Fibroblast of skin of left biceps (primary cell): ENCODE measurements around the gene DNAH11.
A peak's percentile ranks its signal among the peaks of the same experiment; 100 is the strongest.
"Not testable (repeated sequence)": the region's sequence is repeated elsewhere in the genome, so short reads cannot be mapped to it uniquely, and the experiment has no call there.

Source experiments
- DNase-seq, 2 experiments: peaks; one replicate each; pipeline ENCODE4 v3.0.0-alpha.2; 2013; ENCODE audit warnings: low read depth in 2 of 2

Gene DNAH11, protein sequence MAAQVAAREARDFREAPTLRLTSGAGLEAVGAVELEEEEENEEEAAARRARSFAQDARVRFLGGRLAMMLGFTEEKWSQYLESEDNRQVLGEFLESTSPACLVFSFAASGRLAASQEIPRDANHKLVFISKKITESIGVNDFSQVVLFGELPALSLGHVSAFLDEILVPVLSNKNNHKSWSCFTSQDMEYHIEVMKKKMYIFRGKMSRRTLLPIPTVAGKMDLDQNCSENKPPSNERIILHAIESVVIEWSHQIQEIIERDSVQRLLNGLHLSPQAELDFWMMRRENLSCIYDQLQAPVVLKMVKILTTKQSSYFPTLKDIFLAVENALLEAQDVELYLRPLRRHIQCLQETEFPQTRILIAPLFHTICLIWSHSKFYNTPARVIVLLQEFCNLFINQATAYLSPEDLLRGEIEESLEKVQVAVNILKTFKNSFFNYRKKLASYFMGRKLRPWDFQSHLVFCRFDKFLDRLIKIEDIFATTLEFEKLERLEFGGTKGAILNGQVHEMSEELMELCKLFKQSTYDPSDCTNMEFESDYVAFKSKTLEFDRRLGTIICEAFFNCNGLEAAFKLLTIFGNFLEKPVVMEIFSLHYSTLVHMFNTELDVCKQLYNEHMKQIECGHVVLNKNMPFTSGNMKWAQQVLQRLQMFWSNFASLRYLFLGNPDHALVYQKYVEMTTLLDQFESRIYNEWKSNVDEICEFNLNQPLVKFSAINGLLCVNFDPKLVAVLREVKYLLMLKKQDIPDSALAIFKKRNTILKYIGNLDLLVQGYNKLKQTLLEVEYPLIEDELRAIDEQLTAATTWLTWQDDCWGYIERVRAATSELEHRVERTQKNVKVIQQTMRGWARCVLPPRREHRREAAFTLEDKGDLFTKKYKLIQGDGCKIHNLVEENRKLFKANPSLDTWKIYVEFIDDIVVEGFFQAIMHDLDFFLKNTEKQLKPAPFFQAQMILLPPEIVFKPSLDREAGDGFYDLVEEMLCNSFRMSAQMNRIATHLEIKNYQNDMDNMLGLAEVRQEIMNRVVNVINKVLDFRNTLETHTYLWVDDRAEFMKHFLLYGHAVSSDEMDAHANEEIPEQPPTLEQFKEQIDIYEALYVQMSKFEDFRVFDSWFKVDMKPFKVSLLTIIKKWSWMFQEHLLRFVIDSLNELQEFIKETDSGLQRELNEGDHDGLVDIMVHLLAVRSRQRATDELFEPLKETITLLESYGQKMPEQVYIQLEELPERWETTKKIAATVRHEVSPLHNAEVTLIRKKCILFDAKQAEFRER (N-terminal part only)

DNA sequence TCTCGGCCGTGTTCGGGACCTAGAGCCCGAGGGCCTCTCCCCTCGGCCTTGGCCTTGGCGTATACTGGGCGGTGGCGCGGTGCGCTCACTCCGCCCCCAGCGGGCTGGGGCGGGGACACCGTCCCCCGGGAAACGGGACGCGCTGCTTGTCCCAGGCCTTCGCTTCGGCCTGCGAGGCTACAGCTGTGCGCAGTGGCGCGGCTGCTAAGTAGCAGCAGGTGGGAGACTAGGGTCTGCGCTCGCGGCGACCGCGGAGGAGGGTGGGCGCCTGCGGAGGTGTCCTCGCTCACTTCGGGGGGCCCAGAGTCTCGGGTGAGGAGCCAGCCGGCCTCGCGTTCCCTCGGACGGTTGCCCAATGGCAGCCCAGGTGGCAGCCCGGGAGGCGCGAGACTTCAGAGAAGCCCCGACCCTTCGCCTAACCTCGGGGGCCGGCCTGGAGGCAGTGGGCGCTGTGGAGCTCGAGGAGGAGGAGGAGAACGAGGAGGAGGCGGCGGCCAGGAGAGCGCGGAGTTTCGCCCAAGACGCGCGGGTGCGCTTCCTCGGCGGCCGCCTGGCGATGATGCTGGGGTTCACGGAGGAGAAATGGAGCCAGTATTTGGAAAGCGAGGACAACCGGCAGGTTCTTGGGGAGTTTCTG, at the start of gene DNAH11:
Gene DNAH11 (plus strand): TSS at position 149 of the 637 bp plus-strand sequence. CDS start 207 bp downstream, at position 356.
- no peak for DNase-seq

DNA sequence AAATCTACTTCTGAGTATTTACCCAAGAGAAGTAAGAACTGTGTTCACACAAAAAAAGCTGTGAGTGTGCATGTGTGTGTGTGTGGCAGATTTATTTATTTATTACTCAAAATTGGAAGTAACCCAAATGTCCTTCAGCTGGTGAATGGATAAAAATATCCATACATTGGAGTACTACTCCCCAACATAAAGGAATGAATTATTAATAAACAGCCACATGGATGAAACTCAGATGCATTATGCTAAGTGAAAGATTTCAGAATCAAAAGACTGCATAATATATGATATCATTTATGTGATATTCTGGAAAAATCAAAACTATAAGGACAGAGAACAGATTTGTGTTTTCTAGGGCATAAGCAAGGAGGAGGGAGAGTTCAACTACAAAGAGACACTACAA, 47.1 kb upstream of the DNAH11 start:
- DNase-seq = no peak

DNA sequence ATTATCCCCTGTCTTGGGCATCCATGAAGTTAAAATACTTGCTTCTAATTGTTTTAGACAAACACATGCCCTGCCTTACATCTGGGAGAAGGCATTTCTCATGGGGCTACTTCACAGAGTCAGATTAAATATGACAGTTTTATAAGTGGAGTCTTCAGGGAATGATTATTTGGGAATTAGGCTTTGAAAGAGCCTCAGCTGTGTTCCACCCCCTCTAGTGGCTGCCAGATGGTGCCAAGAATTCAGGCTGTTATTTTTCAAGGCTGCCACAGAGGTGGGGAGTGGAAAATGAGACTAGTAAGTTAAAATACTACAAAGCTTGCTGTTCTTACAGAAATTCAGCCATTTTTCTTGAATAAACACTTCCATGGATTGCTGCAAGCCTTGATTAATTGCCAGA, 45.8 kb upstream of the DNAH11 start:
- DNase-seq = no peak

DNA sequence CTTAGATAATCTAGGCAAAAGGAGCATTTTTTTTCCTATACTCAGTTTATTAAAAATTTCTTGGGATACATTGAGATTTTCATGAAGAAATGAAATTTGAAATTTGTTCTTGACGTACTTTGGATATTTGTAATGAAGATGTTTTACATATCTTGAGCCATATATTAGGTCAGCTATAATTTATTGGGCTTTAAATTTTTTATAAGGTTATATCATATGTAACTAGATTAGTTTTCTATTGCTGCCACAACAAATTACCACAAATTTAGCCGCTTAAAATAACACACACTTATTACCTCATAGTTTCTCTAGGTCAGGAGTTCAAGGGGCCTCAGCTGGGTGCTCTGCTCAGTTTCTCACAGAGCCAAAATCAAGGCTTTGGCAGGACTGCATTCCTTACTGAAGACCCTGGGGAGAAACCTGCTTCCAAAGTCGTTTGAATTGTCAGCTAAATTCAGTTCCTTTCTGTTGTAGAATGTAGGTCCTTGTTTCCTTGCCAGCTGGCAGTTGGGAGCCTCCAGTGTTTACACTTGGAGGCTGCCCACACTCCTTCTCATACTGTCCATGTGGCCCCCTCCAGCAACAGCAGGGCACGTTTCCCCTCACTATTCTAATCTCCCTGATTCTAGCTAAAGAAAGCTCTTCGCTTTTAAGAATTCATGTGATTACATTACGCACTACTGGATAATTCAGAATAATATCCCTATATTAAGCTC, 42.6 kb upstream of the DNAH11 start:
- DNase-seq = no peak

DNA sequence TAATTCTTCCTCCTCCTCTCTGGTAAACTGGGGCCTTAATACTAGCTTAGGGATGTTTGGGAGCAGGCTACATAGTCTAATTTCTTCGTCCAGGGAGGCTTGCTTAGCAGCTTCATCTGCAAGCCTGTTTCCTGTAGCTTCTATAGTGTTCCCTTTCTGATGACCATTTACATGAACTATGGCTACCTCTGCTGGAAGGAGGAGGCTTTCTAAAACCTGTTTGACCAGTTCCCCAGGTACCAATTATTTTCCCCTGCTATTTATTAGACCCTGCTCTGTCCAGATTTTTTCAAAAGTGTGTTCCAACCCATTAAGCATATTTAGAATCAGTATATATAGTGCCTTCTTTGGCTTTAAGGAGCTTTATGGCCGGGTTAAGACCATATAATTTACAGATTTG, 38.8 kb upstream of the DNAH11 start:
- DNase-seq = no peak

DNA sequence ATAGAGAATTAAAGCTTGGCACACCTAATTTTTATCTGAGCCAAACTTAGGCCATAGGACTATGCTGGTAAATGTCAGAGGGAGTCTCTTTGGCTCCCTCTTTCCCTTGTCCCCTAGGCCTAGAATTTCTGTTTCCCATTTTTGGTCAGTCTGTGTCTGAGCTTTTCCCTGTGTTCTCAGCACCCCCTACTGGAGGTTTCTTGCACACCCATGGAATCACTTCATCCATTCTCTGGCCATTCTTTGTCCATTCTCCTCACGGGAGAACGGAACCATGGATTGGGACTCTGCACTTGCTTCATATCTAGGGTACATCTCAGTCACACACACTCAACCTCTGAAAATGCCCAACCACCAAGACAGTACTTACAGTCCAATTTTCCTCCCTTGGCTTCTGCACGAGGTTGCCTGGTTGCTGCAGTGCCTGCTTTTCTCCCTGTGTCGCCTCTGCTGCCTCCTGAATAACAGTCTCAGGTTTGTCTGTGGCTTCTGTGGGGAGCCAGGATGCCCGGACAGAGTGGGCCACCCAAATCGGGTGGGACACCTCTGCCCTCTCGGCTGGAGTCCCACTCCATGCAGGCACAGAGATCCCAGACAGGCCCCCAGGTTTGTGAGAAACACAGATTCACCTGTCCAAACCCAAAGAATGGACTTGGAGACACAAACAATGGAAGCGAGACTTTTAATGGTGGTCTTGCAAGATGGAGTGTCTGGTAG, 35.1 kb upstream of the DNAH11 start:
- DNase-seq = peak; percentile 5

DNA sequence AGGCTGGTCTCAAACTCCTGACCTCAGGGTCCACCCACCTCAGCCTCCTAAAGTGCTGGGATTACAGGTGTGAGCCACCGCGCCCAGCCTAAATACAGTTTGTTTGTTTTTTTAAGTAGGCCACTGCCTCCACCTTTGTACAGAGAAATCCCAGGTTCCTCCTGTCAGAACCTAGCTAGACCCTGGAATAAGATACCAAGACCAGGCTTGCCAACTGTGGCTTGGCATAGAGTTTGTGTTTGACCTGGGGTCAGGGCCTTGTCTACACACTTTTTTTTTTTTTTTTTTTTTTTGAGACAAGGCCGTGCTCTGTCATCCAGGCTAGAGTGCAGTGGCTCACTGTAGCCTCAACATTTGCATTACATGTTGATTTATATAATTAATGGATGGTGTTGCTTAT, 34.3 kb upstream of the DNAH11 start:
- no peak for DNase-seq

DNA sequence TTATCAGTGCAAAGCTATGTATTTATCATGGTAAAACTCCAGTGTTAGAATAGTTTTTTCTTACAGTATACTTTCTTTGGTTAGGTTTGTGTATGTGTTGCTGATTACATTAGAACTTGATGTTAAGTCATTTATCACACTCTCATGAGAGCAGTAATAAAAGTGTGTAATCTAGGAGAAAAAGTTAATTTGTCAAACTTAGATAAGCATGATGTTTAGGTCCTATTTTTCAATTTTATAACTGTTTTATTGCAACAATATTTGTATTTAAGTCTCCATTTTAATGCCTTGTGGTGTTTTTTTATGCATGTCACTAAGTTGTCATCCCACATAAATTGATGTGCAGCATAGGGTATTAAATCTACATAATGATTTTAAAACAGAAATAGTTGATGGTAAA, 28.8 kb upstream of the DNAH11 start:
- DNase-seq = no peak

DNA sequence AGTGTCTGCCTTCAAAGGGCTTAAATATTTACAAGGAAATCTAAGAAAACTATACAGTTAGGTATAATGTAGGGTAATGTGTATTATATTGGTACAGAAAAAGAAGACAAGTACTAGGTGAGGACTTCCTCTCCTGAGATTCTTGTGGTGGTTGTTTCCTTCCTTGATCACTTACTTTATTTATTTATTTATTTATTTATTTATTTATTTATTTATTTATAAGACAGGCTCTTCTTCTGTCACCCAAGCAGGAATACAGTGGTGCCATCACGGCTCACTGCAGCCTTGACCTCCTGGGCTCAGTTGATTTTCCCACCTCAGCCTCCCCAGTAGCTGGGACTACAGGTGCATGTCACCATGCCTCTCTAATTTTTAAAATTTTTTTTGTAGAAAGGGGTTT, 18.2 kb upstream of the DNAH11 start:
- DNase-seq = no peak

DNA sequence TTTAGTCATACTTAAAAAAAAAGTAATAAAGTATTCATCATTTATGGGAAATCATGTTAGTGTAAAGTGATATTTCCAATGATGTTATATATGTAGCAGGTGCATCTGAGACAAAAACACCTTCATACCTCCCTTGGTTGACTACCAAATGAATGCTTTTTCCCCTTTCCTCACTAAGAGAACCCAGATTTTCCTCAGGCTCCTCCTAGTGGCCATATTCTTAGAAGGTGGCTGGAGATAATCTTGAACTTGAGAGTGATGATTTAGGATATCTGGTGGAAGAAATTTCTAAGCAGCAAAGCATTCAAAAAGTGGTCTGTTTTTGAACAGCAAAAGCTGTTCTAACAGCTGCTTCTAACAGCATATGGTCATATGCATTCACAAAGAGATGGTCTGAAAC, 16.8 kb upstream of the DNAH11 start:
- no peak for DNase-seq

DNA sequence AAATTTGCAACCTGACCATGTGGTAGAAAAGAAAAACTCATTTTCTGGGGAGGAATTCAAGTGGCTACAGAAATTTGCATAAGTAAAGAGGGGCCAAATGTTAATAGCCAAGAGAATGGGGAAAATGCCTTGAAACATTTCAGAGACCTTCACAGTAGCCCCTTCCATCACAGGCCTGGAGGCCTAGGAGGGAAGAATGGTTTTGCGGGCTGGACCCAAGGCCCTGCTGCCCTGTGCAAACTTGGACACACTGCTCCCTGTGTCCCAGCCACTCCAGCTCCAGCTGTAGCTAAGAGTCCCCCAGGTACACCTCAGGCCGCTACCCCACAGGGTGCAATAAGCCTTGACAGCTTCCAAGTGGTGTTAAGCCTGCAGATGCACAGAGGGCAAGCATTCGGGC, 16.4 kb upstream of the DNAH11 start:
- no peak for DNase-seq

DNA sequence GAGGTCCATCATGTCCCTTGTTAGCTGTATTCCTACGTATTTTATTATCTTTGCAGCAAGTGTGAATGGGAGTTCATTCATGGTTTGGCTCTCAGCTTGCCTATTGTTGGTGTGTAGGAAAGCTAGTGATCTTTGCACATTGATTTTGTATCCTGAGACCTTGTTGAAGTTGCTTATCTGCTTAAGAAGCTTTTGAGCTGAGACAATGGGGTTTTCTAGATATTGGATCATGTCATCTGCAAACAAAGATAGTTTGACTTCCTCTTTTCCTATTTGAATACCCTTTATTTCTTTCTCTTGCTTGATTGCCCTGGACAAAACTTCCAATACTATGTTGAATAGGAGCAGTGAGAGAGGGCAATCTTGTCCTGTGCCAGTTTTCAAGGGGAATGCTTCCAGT, 10.4 kb upstream of the DNAH11 start:
- DNase-seq = not testable (repeated sequence)

DNA sequence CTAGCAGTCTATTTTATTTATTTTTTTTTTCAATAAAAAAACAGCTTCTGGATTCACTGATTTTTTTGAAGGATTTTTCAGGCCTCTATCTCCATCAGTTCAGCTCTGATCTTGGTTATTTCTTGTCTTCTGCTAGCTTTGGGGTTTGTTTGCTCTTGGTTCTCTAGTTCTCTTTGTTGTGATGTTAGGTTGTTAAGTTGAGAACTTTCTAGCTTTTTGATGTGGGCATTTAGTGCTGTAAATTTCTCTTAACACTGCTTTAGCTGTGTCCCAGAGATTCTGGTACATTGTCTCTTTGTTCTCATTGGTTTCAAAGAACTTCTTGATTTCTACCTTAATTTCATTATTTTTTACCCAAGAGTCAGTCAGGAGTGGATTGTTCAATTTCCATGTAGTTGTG, 9.2 kb upstream of the DNAH11 start:
- DNase-seq = not testable (repeated sequence)

DNA sequence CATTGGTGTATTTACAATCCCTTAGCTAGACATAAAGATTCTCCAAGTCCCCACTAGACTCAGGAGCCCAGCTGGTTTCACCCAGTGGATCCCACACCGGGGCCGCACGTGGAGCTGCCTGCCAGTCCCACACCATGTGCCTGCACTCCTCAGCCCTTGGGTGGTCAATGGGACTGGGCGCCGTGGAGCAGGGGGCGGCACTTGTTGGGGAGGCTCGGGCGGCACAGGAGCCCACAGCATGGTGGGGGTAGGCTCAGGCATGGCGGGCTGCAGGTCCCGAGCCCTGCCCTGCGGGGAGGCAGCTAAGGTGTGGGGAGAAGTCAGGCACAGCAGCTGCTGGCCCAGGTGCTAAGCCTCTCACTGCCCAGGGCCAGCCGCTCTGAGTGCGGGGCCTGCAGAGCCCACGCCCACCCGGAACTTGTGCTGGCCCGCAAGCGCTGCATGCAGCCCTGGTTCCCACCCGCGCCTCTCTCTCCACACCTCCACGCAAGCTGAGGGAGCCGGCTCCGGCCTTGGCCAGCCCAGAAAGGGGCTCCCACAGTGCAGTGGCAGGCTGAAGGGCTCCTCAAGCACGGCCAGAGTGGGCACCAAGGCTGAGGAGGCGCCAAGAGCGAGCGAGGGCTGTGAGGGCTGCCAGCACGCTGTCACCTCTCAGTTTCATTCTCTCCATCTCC, 6.3 kb upstream of the DNAH11 start:
- DNase-seq = not testable (repeated sequence)

DNA sequence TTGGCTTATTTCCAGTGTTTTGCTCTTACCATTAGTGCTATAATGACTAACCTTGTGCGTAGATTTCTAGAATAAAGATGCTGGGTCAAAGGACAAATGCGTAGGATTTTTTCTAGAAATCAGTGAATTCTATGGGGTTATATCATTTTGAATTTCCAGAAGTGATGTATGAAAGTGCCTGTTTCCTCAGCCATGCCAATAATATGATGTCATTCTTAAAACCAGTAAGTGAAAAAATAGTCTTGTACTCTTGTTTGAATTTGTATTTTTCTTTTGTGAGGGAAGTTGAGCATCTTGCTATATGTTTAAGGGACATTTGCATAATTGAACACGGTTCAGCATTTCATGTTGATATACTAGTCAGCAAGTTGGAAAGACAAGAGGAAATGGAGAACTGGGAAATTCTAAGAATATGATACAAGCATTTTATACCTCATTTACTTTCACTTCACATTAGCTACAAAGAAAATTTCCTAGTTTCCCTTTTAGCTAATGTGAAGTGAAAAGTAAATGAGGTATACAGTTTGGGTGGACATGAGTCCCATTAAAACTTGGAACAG, 3.8 kb upstream of the DNAH11 start:
- DNase-seq = no peak

DNA sequence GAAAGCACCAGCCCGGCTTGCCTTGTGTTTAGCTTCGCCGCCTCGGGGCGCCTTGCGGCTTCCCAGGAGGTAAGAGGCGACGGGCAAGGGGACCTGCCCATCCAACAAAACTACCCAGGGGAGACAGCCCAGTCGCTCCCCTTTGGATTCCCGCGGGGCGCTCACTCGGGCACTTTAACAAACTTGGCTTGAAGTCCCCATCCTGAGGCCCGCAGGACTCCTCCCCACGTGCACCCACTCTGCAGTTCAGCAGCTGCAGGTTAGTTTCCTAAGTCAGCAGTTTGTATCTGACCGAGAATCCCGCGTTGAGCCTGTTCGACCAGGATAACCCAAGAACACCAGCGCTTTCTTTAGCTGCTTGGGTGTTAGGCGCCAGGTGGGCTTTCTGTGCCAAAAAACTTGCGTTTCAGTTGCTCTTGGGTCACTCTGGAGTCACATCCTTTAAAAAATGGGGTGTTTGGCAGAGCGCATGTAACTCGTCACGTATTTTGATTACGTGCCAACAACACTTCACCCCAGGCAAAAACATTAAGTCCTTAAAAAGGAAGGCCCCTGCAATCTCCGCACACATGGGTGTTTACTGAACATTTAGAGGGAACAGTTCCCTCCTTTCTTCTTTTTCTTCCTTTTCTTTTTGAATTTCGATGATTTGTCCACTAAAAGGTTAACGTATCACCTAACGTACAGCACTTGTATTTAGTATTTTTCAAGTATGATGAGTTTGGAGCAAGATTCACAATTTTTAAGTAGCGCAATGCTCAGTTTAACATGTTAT, 876 bp downstream of the DNAH11 start:
- DNase-seq = no peak

DNA sequence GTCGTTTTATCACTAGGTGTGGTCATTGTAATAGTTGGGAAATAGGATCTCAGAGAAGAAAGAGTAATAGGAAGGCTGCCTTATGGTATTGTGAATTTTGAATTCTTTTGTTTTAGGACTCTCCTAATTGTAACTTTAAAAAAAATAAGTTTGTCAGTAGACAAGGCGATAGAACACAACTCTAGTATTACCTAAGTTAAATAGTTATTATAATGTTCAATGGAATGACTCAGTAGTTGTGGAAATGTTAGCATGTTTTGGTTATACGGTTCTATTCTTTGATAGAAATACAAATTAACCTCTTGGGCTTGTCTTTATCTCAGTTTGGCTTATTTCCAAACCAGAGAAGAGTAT, 1.4 kb downstream of the DNAH11 start:
- DNase-seq = no peak

DNA sequence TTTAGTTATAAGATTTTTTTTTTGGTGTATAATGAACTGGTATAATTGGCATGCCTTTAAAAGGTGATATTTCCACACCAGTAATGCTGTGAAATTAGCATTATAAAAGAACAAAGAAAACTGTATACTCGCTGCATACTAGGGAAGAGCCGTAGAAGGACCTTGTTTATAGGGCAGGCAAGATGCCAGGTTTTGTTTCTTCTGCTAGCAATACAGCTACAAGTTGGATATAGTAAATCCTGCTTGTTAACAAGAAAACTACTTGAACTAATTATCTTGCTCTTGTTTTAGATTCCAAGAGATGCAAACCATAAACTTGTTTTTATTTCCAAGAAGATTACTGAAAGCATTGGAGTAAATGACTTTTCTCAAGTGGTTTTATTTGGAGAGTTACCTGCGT, 1.9 kb downstream of the DNAH11 start:
- DNase-seq = no peak

DNA sequence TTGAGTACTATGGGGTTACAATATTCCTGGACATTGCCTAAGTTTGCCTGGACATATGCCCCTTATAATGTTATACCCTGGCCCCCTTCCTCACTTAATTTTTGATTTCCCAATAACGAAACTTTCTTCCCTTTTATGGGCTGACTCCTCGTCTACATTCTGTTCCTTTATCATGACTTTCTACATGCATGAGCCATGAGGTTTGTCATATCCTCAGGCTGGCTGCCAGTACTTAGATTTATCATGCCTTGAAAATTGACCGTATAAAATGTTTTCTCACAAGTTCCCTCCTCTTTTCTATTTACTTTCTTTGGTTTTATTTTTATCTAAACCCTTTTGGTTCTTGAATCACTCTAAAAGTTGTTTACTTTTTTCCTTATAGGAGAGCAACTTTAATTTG, 4.7 kb downstream of the DNAH11 start:
- DNase-seq = no peak
